Measurements from ENCODE around the gene MIER1.

MIER1 gene

GRCh38 chr1:67001682-67002425 is 77.1 kb downstream of the MIER1 start:
- DNase-seq = no peak

- DNase-seq = no peak
These were observed 79.4 kb downstream of the MIER1 start for GRCh38 chr1:67004176-67004575.

GRCh38 chr1:67005068-67005467 is 80.3 kb downstream of the MIER1 start:
- DNase-seq = no peak

DNA sequence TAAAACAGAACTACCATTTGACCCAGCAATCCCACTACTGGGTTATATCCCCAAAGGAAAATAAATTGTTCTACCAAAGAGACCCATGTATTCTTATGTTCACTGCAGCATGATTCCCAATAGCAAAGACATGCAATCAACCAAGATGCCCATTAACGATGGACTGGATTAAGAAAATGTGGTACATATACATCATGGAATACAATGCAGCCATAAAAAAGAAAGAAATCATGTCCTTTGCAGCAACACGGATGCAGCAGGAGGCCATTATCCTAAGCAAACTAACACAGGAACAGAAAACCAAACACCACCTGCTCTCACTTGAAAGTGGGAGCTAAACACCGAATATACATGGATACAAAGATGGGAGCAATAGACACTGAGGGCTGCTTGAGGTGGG is 85.0 kb downstream of the MIER1 start:
- no peak for DNase-seq

DNA sequence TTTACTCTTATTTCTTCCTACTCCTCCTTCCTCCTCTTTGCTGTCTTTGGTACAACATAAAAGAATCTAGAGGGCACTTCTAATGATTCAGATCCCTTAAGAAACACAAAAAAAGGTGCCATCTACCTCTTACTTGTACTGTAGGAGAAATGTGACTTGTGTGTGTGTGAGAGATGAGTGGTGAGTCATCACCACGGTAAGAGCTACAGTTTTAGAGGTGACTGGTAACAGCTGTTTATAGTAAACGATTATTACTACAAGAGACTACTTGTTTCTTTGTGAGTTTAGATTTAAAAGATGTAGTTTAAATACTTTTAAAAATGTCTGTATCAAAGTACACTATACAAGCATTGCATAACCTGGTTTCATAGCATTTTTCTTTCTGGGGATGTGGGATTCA is 88.8 kb downstream of the MIER1 start:
- DNase-seq = no peak

GRCh38 chr1:67018574-67018973 is 93.8 kb downstream of the MIER1 start:
- DNase-seq = no peak

DNA sequence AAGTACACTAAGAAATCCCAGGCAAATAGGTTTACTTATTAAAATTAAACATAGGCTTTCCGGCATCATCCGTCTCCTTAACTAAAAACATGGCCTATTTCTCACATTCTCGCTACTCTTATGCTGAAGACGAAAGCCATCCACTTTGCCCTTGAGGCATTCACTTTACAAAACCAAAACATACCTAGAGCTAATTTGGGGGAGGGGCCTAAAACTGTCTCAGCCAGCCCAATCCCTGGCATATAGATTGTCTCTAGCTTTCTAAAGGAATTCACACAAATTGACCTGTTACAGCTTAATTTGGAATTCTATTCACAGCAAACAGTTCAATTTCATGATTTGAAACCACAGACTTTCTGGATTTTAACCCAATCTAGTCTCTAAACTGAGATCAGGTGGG is 94.3 kb downstream of the MIER1 start:
- no peak for DNase-seq

GRCh38 chr1:67019600-67020136 is 94.9 kb downstream of the MIER1 start:
- no peak for DNase-seq

- no peak for DNase-seq
These were observed 95.5 kb downstream of the MIER1 start for GRCh38 chr1:67020304-67020703.

DNA sequence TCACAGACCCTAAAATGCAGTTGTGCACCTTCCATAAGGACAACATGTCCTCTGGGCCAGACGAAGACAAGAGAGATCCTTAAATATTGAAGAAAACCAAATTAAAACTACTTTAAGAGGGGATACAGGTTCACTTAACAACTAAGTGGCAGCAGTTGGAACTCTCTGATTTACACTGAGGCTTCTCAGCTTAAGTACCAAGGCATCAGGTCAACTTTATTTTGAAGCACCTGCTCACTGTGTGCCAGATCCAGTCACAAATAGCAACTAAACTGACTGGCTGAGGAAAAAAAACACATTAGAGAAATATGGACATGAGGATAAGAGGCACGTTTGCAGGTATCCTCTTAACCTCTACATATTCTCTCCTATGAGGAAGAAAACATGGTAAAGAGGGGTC is 96.0 kb downstream of the MIER1 start:
- DNase-seq = no peak

GRCh38 chr1:67029472-67029871 is 104.7 kb downstream of the MIER1 start:
- no peak for DNase-seq

DNA sequence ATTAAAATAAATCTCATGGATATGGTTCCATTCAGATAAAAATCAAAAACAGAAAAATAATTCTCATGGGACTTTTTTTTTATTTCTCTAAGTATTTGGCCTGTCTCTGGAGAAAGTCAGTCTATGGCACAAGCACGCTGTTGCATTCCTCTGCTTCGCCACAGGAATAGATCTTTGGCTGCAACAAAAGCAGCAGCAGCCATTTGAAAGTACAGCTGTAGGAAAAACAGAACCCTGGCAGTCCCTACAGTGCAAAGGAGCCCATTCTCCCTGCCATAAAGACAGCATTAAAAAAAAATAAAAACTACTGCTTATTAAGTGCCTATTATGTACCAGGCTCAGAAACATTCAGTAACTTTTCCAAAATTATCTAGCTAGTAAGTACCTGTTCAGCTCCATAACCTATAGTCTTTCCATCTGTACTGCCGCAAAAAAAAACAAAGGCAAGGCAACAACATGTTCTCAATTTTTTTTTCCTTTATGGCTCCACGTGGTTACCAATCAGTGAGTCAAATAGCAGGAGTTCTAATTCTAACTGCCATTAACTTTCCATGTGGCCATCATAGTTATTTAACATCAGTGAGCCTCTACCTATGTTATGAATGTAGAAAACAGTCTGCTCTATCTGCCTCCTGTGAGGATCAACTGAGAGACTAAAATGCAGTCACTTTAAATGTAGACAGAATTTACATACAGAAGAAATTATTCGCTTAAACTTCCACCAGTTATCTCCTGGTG is 106.5 kb downstream of the MIER1 start:
- DNase-seq = no peak

GRCh38 chr1:67031859-67032247 is 107.1 kb downstream of the MIER1 start:
- DNase-seq = no peak
